HG02610 (cell line): ENCODE measurements around the gene PRODH2.
"Not testable (repeated sequence)": the region's sequence is repeated elsewhere in the genome, so short reads cannot be mapped to it uniquely, and the experiment has no call there.

ENCODE experiments used
- ATAC-seq: cut with Tn5 transposase; IDR thresholded peaks from one replicate; pipeline ENCODE4 v1.9.1; 2021; ENCODE audit warnings: mild to moderate bottlenecking, moderate library complexity; ENCODE audit not compliant: unreplicated experiment

Gene PRODH2

DNA sequence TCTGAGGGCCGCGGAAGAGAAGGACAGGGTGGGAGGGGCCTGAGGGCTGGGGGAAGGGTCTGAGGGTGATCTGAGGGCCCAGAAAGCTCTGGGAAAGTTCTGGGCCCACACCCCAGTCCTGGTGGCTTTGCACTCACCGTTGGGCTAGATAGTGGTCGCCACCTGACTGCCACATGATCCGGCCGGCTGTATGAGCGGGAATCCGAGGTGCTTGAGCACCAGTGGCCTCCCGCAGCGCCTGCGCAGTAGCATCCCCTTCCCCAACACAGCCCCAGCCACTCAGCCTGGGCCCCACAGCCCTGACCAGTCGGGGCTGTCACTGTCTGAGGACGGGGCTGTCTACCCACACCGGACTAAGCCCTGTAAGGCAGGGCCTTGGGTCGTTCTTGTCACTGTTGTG is 15.0 kb downstream of the PRODH2 start:
- no peak for ATAC-seq

DNA sequence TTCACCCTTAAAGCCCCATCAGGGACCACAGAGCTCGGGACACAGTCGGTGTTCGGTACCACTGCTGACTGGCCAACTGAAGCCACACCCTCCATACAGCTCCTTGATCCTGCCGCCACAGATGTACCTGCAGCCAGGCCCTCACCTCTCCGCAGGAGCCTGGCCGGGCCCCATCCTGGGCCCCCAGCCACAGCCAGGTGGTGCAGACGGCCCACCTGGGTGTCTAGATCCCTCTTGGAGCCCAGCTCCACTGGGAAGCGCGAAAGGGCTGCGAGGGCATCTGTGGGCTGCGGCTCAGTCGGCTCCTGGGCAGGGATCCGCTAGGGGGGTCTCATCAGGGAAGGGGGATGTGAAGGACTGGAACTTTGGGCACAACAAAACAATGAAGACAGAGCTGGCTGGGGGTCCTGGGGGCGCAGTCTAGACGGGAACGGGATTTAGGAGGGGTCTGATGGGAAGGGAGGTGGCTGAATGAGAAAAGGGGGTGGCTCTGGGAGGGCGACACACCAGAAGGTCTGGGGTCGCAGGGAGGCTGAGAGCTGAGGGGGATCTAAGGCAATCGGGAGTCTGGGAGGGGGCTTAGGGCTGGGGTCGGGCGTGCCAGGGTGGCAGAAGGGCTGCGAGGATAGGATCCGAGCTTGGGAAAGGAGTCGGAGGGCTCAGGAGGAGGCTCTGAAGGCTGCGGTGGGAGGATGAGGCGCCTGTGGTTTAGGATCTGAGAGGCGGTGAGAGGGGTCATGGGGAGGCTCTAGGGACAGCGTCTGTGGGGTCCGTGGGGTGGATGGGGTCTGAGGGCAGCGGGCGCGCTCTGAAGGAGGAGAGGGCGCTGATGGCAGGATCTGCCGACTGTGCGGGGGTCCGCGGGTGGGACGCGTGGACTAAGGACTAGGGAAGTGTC is 15.8 kb downstream of the PRODH2 start:
- ATAC-seq, result no peak

- not testable (repeated sequence) for ATAC-seq
These were observed 17.1 kb downstream of the PRODH2 start for GRCh38 chr19:35795564-35795963.

DNA sequence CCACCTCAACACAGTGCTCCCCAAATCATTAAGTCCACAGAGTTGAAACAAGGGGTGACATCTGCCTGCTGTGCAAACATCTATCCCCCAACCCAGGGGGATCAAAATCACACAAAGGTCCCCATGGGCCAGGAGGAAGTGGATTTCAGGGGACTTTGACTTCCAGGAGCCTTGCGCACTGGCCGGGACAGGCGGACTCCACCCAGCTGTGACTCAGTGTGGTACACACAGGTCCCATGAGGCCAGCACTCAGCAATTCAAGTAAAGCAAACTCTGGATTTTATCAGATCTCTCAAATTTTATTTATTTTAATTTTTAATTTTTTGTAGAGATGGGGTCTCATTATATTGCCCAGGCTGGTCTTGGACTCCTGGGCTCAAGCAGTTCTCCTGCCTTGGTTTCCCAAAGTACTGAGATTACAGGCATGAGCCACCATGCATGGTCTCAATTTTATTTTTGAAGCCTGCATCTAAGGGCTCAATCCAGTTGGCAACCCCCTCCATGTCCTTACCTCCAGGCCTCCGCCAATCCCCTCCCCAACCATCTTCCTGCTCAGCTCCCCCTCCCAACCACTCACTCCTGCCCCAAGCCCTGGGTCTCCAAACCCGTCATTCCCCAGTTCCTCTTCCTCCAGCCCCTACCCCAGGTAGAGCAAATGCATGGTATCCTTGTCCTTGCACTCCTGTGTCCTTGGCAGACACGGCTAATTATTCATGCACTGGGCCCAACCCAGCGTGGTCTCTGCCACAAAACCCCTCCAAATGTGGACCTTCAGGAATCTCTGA is 19.1 kb downstream of the PRODH2 start:
- ATAC-seq, result no peak

DNA sequence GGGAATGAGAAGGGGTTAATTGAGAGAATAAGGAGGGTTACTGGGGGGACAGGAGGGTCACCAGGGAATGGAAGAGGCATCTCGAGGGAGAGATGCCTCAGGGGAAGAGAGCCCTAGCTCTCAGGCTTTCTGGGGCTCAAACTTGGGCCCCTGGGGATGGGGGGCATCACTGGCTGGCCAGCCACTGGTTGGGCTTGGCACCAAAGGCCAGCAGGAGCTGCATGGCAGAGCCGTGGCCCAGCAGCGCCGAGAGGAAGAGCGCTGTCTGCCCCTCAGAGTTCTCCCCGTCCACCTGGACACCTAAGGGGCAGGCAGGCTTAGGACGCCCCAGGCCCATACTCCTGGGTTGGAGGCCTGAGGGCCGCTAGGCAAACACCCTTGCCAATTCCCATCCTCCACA is 19.8 kb downstream of the PRODH2 start:
- ATAC-seq, result no peak

DNA sequence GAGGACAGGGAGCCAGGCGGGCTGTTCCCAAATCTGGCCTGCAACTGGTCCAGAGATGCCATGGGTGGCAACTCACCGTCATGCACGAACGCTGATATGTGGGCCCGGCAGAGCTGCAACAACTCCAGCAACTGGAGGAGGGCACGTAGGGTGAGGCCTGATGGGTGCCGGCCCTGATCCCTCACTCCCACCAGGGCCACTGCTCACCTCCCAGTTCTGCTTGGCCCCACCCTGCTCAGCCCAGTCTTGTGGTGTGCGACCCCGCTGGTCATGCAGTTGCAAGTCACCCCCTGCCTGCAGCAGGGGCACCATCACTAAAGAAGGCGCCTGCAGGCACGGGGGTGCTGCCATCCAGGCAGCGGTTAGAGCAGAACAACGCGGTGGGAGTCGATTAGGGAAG is 20.3 kb downstream of the PRODH2 start:
- no peak for ATAC-seq

GRCh38 chr19:35791814-35792279 is 20.8 kb downstream of the PRODH2 start:
- no peak for ATAC-seq

GRCh38 chr19:35790981-35791813 is 21.4 kb downstream of the PRODH2 start:
- ATAC-seq, result no peak

DNA sequence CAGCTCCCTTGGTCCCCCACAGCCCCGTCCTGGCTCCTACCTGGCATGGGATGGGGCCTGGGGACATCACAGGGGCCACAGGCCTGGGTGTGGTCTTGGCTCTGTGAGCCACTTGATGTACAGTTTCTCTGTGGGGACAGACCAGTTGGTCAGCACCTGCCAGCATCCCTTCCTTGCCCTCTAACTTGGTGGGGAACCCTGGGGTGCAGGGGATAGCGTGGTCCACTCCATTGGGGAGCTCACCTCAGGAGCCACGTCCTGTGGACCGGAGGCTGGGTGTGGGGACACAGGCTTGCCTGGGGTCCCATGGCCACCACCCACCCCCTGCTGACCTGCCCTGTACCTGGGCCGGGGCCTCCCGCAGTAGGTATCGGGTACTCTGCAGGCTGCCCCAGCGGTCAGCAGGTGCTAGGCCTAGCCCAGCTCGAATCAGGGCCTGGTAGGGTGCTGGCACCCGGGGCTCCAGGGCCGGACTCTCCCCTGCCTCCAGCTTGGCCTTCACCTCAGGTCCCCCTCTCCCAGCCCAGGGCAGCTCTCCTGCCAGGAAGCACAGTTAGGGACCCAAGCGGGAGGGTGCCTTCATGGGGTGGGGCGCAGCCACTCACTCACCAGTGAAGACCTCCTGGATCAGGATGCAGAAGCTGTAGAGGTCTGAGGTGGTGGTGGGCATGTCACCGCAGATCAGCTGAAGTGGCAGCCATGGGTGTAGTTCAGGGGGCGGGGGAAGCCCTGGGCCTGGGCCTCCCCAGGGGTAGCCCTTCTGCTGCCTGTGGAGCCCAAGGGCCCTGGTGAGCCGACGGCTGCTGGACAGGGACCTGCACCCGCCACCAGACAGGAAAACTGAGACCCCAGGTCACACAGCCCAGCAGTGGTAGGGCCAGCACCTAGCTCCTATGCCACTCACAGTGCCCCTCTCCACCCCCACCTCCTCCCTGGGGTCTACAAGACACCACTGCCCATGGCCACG is 22.4 kb downstream of the PRODH2 start:
- no peak for ATAC-seq

- ATAC-seq, result no peak
These were observed 23.3 kb downstream of the PRODH2 start for GRCh38 chr19:35789195-35789977.

DNA sequence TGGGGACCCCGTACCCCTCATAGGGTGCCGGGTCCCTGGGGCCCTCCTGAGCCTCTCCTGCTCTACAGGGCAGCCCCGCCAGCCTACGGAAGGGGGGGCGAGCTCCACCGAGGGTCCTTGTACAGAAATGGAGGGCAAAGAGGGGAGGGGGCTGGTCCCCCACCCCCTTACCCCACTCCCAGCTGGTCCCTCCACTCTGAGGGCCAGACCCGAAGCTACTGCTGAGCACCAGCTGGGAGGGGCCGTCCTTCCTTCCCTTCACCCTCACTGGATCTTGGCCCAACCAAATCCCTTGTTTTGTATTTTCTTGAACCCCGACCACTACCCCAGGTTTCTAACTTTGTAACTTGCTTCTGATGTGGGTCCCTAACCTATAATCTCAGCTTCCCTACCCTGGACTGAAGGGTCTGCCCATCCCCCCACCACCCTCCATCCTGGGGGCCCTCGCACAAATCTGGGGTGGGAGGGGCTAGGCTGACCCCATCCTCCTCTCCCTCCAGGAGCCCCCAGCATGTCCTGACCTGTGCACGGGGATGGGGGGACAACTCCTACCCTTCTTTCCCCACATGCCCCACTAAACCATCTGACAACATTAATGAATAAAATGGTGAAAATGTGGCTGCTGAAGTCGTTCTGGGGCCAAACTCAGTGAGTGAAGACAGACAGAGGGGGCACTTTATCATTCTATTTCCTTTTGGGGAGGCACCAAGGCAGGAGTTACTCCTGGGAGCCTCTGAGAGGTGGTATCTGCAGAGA is 24.3 kb downstream of the PRODH2 start:
- ATAC-seq, result no peak

GRCh38 chr19:35787227-35787799 is 25.3 kb downstream of the PRODH2 start:
- no peak for ATAC-seq

DNA sequence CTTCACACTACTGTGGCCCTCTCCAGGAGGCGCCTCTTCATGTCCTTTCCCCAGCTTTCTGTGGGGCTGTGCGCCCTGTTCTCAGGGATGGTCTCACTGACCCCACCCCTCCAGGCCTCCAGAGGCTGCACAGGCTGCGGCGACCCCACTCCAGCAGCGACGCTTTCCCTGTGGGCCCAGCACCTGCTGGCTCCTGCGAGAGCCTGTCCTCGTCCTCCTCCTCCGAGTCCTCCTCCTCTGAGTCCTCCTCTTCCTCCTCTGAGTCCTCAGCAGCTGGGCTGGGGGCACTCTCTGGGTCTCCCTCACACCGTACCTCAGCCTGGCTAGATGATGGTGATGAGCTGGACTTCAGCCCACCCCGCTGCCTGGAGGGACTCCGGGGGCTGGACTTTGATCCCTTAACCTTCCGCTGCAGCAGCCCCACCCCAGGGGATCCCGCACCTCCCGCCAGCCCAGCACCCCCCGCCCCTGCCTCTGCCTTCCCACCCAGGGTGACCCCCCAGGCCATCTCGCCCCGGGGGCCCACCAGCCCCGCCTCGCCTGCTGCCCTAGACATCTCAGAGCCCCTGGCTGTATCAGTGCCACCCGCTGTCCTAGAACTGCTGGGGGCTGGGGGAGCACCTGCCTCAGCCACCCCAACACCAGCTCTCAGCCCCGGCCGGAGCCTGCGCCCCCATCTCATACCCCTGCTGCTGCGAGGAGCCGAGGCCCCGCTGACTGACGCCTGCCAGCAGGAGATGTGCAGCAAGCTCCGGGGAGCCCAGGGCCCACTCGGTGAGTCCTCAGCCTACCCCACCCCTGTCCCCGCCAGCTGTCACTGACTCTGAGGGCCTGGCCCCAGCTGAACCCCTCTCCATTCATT is 26.1 kb downstream of the PRODH2 start:
- no peak for ATAC-seq

GRCh38 chr19:35785339-35785627 is 27.4 kb downstream of the PRODH2 start:
- no peak for ATAC-seq

DNA sequence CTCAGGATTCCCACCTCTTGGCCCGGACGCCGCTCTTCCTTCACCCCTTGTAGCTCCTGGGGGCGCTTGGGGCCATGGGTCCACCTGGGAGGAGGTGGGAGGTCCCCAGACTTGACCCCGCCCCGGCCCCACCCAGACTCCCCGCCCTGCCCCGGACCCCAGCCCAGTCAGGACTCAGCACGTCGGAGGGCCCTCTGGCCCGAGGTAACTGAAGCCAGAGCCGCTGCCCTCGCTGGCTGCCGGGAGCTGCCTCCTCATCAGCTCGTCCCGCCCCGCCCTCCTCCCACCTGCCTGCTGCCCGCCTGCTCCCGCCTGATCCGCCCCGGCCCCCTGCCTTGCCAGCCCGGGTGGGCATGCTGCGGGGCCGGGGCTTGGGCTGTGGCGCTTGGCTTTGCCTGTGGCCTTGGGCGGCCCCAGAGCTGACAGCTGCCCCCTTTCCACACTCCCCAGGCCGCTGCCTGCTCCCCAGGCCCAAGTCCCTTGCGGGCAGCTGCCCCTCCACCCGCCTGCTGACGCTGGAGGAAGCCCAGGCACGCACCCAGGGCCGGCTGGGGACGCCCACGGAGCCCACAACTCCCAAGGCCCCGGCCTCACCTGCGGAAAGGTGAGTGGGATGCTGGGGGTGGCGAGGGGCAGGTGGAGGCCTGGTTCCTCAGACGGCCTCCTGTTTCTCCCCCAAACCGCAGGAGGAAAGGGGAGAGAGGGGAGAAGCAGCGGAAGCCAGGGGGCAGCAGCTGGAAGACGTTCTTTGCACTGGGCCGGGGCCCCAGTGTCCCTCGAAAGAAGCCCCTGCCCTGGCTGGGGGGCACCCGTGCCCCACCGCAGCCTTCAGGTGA is 27.9 kb downstream of the PRODH2 start:
- no peak for ATAC-seq
